C4-2B (cell line): Measurements from ENCODE around the gene SP5.

ENCODE experiments used
- H3K27ac ChIP-seq: fragments of 450-650 bp; 2 replicates; pipeline ENCODE4 v1.5.1; 2017
- CTCF ChIP-seq: fragments of 450-650 bp; conservative IDR thresholded peaks from 2 replicates; pipeline ENCODE4 v1.5.1; 2017; ENCODE audit warnings: mild to moderate bottlenecking
- ZFX ChIP-seq: fragments of 450-650 bp; IDR thresholded peaks from 2 replicates; pipeline ENCODE4 v1.6.1; 2017

SP5 gene

GRCh38 chr2:170761572-170761971 lies 46.4 kb downstream of the SP5 start:
- TF ChIP-seq CTCF (no peak), ZFX (no peak)
- H3K27ac ChIP-seq, result no peak overlapping the region

GRCh38 chr2:170762760-170763159 lies 47.6 kb downstream of the SP5 start:
- TF ChIP-seq ZFX (no peak), CTCF (no peak)
- no peak overlapping the region for H3K27ac ChIP-seq

- TF ChIP-seq ZFX, result no peak
- no peak for TF ChIP-seq CTCF
- no peak overlapping the region for H3K27ac ChIP-seq
These were observed 48.1 kb downstream of the SP5 start for GRCh38 chr2:170763232-170763631.

- H3K27ac ChIP-seq, result no peak overlapping the region
- TF ChIP-seq CTCF (no peak), ZFX (no peak)
These were observed 49.7 kb downstream of the SP5 start for GRCh38 chr2:170764880-170765261.

- TF ChIP-seq ZFX (no peak), CTCF (no peak)
- H3K27ac ChIP-seq, result no peak overlapping the region
These were observed 51.6 kb downstream of the SP5 start for GRCh38 chr2:170766693-170767092.
